KG1 (cell line): ENCODE measurements around the gene OR51G2.
"Not testable (repeated sequence)": the region's sequence is repeated elsewhere in the genome, so short reads cannot be mapped to it uniquely, and the experiment has no call there.

Source experiments
- DNase-seq: peaks from one replicate; lab custom pipeline; 2025; lab: John Stamatoyannopoulos, UW

OR51G2 gene, protein sequence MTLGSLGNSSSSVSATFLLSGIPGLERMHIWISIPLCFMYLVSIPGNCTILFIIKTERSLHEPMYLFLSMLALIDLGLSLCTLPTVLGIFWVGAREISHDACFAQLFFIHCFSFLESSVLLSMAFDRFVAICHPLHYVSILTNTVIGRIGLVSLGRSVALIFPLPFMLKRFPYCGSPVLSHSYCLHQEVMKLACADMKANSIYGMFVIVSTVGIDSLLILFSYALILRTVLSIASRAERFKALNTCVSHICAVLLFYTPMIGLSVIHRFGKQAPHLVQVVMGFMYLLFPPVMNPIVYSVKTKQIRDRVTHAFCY

DNA sequence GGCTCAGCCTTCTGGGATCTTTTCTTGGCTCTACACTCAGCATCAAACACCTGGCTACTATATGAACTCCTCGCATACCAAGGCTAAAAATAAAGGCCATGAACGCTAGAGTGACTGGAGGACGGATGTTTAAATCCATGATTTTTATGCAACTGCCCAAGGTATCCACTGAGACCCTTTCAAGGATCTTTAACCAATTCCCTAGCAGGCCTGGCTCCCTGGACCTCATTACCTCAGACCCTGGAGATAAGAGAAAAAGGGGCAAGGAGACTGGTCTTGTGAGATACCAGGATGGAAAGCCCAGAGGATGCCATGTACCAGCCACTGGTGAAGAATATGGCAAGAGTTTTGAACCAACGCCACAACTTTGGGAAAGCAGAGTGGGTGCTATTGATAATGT lies at the start of gene OR51G2:
OR51G2 (minus strand) TSS at position 101 of the 400 bp plus-strand sequence. CDS start 3,687 bp downstream, outside the sequence.
- no peak for DNase-seq

DNA sequence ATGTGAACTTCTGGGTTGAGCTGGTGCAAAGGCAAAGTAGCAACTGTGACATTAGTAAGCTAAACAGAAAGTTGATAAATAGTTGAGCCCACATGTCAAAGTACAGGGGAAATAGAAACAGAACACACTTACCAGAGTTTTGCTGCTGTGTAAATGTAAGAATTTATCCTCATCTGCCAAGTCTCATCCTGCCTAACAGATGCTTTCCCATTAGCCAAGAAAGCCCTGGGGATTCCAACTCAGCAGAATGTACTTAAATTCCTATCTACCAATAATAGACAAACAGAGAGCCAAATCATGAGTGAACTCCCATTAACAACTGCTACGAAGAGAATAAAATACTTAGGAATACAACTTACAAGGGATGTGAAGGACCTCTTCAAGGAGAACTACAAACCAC lies 43.7 kb upstream of the OR51G2 start:
- DNase-seq, result no peak

DNA sequence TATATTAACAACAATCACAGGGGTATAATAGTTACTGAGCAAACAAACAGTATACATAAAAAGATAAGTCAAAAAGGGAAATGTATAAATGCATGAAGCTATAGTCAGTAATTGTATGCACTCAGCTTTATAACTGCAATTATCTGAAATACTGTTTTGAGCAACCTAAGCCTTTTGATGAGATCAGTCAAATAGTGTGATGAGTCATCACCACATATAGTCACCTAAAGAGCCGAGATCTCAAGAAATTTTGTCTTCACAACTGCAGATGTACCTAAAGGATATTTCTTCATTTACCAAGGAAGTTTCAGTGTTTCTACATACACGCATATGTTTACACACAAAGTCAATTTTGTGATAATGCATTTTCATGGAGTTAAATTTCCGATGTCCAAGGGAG lies 41.7 kb upstream of the OR51G2 start:
- DNase-seq, result no peak

DNA sequence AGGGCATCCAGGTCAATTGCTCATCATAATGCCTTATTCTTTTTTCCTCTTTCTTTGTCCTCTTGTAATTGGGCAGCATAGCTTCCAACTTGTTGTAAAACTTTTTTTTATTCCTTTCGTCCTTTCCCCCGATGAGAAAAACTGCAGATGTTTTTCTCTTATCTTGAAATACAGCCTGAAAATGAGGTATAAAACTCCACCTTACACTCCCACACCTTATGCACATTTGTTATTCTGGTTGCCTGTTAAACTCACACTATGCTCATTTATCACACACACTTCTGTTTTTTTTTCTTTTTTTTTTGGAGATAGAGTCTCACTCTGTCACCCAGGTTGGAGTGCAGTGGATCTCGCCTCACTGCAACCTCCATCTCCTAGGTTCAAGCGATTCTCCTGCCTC lies 38.2 kb upstream of the OR51G2 start:
- no peak for DNase-seq

DNA sequence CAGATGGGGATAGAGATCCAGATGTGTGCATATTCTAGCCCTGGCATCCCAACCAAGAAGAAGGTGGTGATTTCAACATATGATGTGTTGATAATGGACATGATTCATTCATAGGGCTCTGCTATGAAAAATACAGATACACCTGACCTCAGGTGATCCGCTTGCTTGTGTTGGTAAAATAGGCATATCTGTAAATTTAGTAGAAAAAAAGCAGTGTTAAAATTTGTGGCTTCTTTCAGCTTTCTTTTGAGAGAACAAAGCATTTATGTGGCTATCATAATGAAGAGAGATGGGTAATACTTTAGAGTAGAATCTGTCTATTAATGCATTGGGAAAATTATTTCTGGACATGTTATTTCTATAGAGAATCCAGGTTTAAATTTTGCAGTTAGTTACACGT lies 36.5 kb upstream of the OR51G2 start, which contains the start of gene OR51A2:
OR51A2 (minus strand) TSS at position 101 of the 400 bp plus-strand sequence; CDS start at position 101, 0 bp downstream.
- DNase-seq, result not testable (repeated sequence)

DNA sequence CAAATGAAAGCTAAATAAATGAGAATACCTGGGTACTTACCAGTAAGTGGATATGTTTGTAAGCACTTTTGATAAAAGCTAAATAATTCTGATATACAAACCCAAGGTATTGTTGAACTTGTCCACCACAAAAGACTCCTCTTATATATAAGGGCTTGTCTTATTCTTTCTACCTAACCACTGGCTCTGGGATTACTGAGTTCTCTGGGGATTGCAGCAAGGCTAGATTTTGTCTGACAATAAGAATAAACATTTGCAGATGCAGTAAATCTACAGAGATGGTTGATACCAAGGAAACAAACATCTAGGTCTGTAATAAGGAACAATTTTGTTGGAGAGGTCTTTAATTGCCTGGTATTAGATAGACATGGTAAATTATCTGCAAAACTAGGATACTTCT lies 28.4 kb upstream of the OR51G2 start, which contains the start of gene OR51A4:
OR51A4 (minus strand) TSS at position 101 of the 400 bp plus-strand sequence. CDS start 505 bp downstream, outside the sequence.
- DNase-seq, result no peak

DNA sequence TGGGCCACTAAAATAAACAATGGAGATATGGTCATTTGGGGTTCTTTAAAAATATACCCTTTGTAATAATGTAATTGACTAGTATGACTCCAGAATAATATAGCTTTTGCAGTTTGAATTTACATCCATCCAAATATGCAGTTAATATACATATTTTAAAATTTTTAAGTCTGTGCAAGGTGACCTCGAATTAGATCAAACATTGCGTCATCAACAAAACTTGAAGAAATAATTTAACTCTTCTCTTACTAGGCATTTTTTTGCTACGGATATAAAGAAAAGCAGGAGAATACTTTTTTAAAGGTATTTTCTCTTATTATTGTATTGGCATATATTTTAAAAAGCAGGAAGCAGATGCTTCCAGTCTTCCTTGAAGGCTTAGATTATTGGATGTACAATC lies 17.6 kb upstream of the OR51G2 start:
- DNase-seq, result no peak

DNA sequence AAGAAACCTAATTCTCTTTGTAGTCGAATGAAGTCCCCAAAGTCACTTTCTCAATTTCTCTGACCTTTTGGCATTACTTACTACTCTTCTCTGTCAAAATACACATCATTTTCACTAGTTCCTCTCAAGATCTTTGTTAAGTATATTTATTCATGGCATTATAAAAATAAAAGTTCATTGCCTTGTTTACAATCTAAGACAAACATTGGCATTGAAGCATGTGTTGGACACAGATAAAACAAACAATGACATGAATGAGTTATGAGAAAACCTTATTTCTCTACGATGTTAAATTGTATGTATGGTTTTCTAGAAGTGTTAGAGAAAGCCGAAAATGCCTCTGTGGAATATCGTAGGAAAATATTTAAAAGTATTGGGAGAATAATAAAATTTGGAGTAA lies 13.6 kb upstream of the OR51G2 start:
- DNase-seq, result no peak

DNA sequence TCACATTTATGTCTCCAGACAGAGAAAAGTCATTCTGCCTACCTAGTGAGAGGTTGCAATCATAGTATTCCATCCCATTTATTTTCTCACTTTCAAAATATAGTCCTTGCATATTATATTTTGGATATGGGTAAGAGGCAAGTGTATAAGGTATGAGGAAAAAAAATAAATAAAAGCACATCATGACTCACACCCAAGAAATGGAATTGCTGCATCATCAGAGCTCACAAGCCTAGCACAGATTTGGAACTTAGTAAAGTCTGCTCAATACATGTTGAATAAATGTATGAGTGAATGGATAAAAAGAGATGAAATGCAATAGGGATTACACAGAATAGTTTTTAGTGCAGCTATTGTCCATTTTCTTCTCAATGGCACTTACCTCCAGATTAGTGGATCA lies 7.5 kb upstream of the OR51G2 start:
- DNase-seq, result no peak

DNA sequence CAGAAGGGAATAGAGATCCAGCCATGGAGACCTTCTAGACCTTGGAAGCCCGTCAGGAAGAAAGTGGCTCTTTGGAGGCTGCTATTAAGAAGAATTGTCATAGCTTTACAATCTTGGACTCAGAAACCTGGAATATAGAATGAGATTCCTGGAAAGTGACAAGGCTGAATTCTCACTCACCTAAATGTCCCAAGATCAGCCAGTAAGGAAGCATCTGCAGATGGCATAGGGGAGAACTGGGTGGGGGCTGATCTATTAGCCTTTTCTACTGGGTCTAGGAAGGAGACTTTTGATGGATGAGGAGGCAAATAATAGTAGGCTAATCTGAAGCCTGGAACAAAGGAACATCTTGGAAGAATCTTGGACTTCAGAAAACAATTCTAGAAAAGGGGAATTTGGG lies 5.1 kb upstream of the OR51G2 start, which contains the start of gene OR51G1:
OR51G1 (minus strand) TSS at position 101 of the 400 bp plus-strand sequence; CDS start at position 101, 0 bp downstream.
- no peak for DNase-seq

DNA sequence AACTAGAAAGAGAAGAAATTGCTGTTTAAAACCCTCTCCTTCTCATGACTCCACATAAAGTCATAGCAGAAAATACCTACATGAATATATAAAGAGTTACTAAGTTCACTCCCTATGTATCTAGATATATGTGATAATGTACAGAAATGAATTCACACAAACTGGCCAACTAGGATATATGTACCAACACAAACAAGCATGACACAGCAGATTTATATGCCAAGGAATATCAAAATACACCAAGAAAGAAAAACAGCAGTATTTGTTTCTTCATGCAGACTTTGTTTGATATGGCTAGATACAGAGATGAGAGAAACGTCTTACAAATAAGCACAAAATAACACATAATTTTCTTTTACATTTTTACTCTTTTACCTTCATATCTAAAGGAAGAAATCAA lies 3.2 kb upstream of the OR51G2 start:
- DNase-seq, result no peak

DNA sequence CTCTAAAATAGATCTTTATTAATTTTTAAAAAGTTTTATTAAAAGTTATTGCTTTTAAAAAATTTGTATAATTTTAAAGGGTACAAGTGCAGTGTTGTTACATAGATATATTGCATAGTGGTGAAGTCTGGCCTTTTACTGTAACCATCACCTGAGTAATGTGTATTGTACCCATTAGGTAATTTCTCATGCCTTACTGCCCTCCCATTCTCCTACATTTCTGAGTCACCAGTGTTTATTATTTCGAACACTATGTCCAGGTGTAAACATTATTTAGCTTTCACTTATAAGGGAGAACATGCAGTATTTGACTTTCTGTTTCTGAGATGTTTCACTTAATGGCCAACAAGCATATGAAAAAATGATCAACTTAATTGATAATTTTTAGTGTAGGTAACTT lies 2.6 kb upstream of the OR51G2 start:
- DNase-seq, result no peak

DNA sequence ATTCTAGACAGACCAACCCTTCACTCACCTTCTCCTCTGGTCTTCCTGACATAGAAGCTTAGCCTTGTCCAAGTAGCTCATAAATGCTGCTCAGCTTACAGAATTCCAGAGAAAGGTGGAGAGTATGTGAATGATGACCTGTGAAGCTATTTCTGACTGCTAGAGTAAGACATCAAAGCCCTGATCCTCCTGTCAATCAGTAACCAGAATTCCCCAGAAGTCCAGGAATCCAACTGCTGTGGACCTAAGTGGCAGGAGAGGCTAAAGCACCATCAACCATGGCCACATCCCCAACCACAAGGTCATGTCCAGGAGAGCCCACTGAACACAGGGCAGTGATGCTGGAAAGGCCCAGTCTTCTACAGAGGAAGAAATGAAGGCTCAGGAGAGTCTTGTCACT lies 2.6 kb downstream of the OR51G2 start:
- DNase-seq, result no peak

DNA sequence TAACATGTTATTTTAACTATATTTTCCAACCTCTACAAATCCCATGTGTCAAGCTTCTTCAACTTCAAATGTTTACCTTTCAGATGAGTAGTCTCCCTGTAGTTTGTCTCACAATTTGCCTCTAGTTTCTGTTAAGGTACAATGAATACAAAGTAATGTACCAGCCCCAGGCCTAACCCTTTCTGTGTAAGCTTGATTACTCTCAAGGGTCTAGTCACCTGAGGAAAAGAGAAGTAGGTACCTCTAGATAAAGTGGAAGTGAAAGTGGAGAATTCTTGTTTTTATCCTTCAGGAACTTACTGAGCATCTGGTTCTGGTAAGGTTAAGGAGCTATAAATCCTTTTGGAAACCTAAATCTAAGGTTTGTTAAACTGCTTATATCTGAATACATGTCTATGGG lies 15.7 kb downstream of the OR51G2 start, which contains the start of gene OR51A7:
OR51A7 (plus strand) TSS at position 300 of the 400 bp plus-strand sequence. CDS start 3,587 bp downstream, outside the sequence.
- no peak for DNase-seq

DNA sequence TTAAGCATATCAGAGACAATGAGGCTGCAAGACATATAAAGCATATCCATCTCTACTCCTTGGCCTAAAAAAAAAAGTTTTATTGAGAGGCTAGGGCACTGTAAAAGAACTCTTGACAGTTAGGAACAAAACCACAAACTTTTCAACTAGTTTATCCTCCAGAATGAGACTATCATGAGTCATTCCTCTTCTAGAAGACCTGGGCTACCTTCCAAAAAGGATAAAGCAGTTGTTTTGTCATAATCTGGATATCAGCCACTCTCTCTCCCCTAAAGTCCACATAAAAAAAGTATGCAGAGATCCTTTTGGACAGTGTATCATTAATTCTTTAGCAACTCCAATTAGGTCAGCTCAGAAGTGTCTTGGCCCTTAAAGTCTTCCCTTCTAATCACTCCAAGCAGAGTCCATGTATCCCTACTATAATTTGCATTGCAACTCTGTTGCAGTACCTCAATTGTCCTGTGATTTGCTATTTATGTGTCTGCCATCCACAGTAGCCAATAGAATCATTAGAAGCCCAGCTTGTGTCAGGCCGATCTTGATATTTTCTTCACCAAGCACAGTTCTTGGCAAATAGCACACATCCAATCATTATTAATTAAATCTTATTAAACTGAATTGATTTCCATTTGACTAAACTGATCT lies 27.0 kb downstream of the OR51G2 start:
- DNase-seq, result no peak

DNA sequence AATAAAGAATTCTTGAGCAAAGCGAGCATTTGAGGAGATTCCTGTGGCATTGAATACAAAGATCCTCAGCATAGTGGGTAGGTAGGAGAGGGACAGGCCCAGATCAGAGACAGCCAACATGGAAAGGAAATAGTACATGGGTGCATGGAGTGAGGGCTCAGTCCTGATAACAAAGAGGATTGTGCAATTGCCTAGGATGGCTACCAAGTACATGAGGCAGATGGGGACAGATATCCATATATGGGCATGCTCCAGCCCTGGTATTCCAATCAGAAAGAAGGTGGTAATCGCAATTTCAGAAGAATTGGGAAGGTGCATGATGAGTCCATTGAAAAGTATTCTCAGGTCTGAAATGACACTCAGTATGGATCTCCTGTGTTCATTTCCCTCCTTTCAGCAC lies 28.9 kb downstream of the OR51G2 start:
- DNase-seq, result no peak

DNA sequence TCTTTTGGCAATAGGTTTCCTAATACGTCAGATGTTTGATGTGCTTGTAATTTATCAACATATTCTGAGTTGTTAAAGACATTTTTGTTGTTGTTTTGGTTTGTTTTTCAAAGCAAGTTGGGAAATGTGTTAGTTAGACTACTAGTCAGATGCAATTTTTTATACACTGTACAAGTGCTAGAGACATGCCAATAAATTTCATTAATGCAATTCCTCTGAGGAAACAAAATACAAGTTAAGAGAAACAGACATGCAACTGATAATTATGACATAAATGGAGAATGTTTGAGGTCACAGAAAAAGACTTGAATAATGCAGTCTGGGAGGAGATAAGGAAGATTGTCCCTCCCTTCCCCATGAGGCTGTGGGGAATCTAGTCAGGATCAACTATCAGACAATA lies 31.6 kb downstream of the OR51G2 start:
- no peak for DNase-seq

DNA sequence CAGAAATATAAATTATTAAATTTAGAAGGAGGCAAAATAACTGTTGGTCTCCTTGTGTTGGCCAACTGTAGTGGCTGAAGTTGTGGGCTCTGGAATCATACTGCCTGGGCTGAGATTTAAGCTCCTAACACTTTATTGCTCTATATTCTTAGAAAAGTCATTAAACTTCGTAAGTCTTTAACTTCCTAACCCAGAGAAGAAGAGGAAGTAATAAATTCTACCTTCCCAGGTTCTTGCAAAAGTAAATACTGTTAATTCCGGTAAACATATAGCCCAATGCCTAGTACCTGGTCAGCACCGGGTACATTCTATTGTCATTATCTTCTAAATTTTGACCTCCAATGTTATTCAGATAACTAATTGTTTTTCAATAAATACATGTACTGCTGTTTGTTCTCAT lies 33.0 kb downstream of the OR51G2 start:
- no peak for DNase-seq

DNA sequence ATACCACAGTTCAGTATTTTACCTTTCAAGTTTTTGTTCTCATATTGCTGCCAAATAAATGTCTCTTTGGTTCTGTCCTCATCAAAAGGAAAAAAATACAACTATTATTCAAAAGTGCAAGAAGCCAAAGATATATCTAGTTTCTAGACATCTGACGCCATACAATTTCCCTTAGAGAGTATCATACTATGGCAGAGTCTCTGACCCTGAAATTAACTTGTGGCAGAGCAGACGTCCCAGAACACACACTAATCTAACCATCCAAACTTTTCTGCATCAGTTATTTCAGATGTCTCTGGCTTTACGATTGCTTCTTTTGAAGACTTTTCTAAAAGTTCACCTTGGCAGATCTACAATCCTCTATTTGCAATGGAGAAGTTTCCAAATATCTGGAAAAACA lies 34.8 kb downstream of the OR51G2 start:
- no peak for DNase-seq

DNA sequence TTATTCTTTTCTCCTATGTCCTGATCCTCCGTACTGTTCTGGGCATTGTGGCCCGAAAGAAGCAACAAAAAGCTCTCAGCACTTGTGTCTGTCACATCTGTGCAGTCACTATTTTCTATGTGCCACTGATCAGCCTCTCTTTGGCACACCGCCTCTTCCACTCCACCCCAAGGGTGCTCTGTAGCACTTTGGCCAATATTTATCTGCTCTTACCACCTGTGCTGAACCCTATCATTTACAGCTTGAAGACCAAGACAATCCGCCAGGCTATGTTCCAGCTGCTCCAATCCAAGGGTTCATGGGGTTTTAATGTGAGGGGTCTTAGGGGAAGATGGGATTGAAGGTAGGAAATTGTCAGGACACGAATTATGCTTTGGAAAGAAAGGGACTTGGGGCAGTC lies 36.6 kb downstream of the OR51G2 start:
- no peak for DNase-seq

DNA sequence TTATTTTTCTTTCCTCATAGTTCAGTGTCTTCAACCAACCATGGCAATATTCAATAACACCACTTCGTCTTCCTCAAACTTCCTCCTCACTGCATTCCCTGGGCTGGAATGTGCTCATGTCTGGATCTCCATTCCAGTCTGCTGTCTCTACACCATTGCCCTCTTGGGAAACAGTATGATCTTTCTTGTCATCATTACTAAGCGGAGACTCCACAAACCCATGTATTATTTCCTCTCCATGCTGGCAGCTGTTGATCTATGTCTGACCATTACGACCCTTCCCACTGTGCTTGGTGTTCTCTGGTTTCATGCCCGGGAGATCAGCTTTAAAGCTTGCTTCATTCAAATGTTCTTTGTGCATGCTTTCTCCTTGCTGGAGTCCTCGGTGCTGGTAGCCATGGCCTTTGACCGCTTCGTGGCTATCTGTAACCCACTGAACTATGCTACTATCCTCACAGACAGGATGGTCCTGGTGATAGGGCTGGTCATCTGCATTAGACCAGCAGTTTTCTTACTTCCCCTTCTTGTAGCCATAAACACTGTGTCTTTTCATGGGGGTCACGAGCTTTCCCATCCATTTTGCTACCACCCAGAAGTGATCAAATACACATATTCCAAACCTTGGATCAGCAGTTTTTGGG lies 37.2 kb downstream of the OR51G2 start, which contains the start of gene OR51T1:
OR51T1 (plus strand) TSS at position 41 of the 641 bp plus-strand sequence; CDS start at position 41, 0 bp downstream.
- DNase-seq, result no peak

DNA sequence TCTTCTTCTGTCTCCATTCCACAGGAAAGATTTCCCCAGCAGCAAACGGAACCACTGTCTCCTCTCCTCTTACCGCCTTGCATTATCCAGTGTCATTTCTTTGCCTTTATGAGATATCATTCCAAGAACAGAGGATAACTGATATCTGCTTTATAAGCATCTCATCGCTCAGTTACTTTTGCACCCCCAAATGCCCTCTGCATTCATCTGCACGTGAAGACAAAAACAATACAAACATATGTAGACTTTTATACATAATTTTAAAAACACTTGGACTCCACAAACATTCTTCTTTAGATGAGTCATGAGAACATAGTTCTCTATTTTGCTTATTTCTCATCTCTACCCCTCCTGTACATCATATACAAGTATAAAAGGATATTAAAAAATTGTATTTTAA lies 38.0 kb downstream of the OR51G2 start:
- no peak for DNase-seq

DNA sequence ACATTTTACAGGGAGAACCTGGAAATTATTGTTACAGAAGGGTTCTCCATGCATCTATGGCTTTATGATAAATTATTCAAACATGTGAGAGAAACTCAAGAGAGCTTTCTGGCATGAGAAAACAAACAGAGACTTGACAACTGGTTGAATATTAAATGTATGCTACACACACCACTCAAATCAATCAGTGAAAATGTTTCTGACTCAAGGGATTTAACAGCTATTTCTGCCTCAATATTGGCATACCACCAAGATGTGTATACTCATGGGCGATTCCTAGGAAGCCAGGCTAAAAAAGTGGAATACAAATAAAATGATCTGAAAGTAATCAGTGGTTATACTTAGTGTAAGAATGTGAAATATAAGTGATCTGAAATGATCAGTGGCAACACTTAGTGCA lies 53.3 kb downstream of the OR51G2 start:
- no peak for DNase-seq
